Left lobe of liver (tissue), 2 donors: Measurements from ENCODE around the gene ZCCHC14. TPM values are rescaled to one million over a fixed set of nuclear protein-coding genes. Genes with fewer than 3 reads are reported as not detected.
"Not testable (repeated sequence)": the region's sequence is repeated elsewhere in the genome, so short reads cannot be mapped to it uniquely, and the experiment has no call there.

Experiments used
- ATAC-seq: fragments of 200-7000 bp; cut with Tn5 transposase; one replicate; pipeline ENCODE4 v1.9.1; 2020; ENCODE audit warnings: mild to moderate bottlenecking, moderate library complexity
- DNase-seq: peaks from one replicate; pipeline ENCODE4 v3.0.0-alpha.2; 2020; ENCODE audit warnings: low spot score
- total RNA-seq: library from RNA; stranded (reverse); gene quantifications from one replicate; pipeline ENCODE4 v1.2.1, GENCODE V29; 2021
- donor health status: DM: no; HTN: no; CAD: no; lungs with moderate emphysema.
- donor health status: DM: no; HTN: yes; CAD: no.

The ZCCHC14 gene
- total RNA-seq, 1 donor from 2014 or later: 19.3 TPM

DNA sequence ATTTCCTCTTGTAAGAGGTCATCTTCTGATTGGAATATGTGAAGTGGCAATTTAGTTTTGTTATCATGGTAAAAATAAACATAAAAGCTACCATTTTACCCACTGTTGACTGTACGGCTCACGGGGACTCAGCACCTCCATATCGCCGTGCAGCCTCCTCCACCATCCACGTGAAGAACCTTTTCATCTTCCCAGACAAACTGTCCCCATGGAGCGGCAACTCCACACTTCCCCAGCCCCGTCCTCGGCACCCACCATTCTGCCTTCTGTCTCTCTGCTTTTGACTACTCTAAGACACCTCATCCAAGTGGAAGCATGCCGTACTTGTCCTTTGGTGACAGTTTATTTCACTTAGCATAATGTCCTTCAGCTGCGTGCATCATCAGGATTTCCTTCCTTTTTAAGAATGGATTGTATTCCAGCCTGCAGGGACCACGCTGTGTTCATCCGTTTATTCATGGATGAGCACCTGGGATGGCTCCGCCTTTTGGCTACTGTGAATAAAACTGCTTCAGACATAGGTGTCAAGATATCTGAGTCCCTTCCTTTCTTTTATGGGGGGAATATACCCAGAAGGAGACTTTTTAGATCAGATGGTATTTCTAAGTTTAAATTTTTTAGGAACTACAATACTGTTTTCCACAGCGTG lies 123.6 kb downstream of the ZCCHC14 start:
- ATAC-seq (no peak), DNase-seq (no peak)

GRCh38 chr16:87368029-87368770 lies 124.6 kb downstream of the ZCCHC14 start:
- DNase-seq (no peak), ATAC-seq (no peak)

GRCh38 chr16:87367529-87367928 lies 125.3 kb downstream of the ZCCHC14 start:
- DNase-seq: no peak
- ATAC-seq: no peak

DNA sequence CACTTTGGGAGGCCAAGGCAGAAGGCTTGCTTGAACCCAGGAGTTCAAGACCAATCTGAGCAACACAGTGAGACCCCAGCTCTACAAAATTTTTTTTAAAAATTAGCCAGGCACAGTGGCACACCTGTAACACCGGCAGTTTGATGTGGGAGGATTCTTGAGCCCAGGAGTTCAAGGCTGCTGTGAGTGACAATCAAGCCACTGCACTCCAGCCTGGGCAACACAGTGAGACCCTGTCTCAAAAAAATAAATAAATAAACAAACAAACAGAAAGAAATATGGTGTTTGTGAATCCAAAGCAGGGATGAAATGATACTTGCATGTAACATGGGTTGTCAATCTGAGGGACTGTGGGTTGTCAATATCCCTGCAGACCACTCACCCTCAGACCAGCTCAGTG lies 125.9 kb downstream of the ZCCHC14 start:
- DNase-seq (no peak), ATAC-seq (no peak)

GRCh38 chr16:87366288-87366687 lies 126.5 kb downstream of the ZCCHC14 start:
- DNase-seq: no peak

GRCh38 chr16:87365021-87365713 lies 127.7 kb downstream of the ZCCHC14 start:
- ATAC-seq: no peak
- DNase-seq: no peak

More at GRCh38 chr16:87366288-87366687, 126.5 kb downstream of the ZCCHC14 start:
- ATAC-seq: no peak

- ATAC-seq (peak; percentile 54), DNase-seq (no peak)
Measured at GRCh38 chr16:87363771-87364455, 128.9 kb downstream of the ZCCHC14 start.

GRCh38 chr16:87362828-87363559 lies 129.8 kb downstream of the ZCCHC14 start:
- not testable (repeated sequence) for DNase-seq, ATAC-seq

GRCh38 chr16:87361916-87362619 lies 130.8 kb downstream of the ZCCHC14 start:
- no peak for DNase-seq
- ATAC-seq: no peak

GRCh38 chr16:87360862-87361610 lies 131.8 kb downstream of the ZCCHC14 start:
- no peak for DNase-seq
- ATAC-seq: no peak

GRCh38 chr16:87359121-87359520 lies 133.7 kb downstream of the ZCCHC14 start:
- ATAC-seq (no peak), DNase-seq (no peak)

DNA sequence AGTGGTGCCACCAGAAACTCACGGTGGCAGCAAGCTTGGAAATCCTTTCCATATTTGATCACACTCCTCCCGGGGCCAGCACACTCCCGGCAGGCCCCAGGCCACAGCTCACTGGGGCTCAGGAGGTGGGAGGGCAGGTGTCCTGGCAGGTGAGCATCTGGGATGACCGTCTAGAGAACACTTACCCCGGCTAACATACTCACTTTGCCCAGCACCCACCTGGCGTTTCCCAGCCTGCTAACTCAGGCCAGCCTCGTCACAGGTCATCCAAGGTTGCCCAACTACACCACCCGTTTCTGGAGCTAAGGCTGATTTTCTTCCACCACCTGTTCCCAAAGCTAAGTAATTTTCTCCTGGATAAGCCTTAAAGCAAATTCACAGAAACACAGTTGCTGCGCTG lies 134.1 kb downstream of the ZCCHC14 start:
- DNase-seq: no peak
- no peak for ATAC-seq

DNA sequence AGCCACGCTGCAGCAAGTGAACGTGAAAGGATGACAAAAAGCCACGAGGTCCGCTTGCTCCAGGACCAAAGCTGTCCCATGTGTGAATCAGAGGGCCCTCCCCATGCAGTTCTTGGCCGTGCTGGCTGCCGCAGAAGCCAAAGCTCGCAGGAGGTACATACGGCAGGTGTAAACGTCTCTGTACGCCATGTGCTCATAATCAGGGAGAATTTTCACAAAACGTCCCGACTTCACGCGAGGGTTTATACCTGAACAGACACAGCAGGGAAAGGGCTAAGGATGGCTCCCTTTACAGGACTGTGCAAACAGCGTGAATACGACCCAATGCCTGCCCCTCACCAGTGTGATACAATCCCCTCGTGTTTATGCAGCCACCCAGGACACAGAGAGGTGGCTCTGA lies 134.6 kb downstream of the ZCCHC14 start:
- ATAC-seq (no peak), DNase-seq (no peak)

GRCh38 chr16:87356491-87356853 lies 136.4 kb downstream of the ZCCHC14 start:
- no peak for ATAC-seq

More at GRCh38 chr16:87356491-87356853, 136.4 kb downstream of the ZCCHC14 start:
- DNase-seq: no peak

Other genes starting within 250 kb of the ZCCHC14 start
- gene C16orf95, start 175.6 kb downstream of the ZCCHC14 start, total RNA-seq: 5.4 TPM
- gene FBXO31, start 109.2 kb downstream of the ZCCHC14 start, total RNA-seq: 44.6 TPM
- 15.1 TPM for gene MAP1LC3B, start 100.7 kb downstream of the ZCCHC14 start, total RNA-seq
- not detected for gene JPH3, start 109.5 kb upstream of the ZCCHC14 start, total RNA-seq